Adrenal gland (tissue), 12 donors: Measurements from ENCODE around the gene CHCHD4. TPM values are rescaled to one million over a fixed set of nuclear protein-coding genes. Genes with fewer than 3 reads are reported as not detected.

Experiments used
- DNase-seq, 7 donors: peaks; one replicate each; pipeline ENCODE4 v3.0.0-alpha.2; 2019 to 2020
- H3K27ac ChIP-seq, 5 donors: fragments of 200-600 bp; sonication (generic) in 4 of 5; 1 replicate in 3 of 5; 2 replicates in 2 of 5; pipeline versions ENCODE4 v1.5.1 to v1.8.0; 2016 to 2020; ENCODE audit warnings: mild to moderate bottlenecking in 1 of 5
- H3K27me3 ChIP-seq: fragments of 200-600 bp; 2 replicates; pipeline ENCODE4 v1.8.0; 2021
- H3K36me3 ChIP-seq, 2 donors: fragments of 200-600 bp; replicated peaks in 1 of 2; 1 replicate in 1 of 2; 2 replicates in 1 of 2; pipeline versions ENCODE4 v1.5.1 to v1.8.0; 2018 to 2022
- H3K4me1 ChIP-seq, 2 donors: fragments of 200-600 bp; replicated peaks in 1 of 2; 1 replicate in 1 of 2; 2 replicates in 1 of 2; pipeline versions ENCODE4 v1.5.1 to v1.8.0; 2018 to 2021
- H3K4me3 ChIP-seq, 4 donors: fragments of 200-600 bp; sonication (generic) in 3 of 4; one replicate each; pipeline ENCODE4 v1.5.1; 2016 to 2018
- H3K9me3 ChIP-seq, 3 donors: fragments of 200-600 bp; sonication (generic) in 1 of 3; replicated peaks in 1 of 3; 1 replicate in 2 of 3; 2 replicates in 1 of 3; pipeline versions ENCODE4 v1.5.1 to v1.8.0; 2016 to 2021
- POLR2A ChIP-seq, 2 donors: fragments of 450-650 bp; IDR thresholded peaks; one replicate each; pipeline ENCODE4 v1.6.1; 2017; ENCODE audit warnings: antibody characterized with exemption in 2 of 2, mild to moderate bottlenecking in 2 of 2, moderate library complexity in 1 of 2
- WGBS, 4 donors: extraction: QIAGEN DNeasy Blood & Tissue Kit in 2 of 4; methylation state at CpG; one replicate each; pipeline versions ENCODE4 v1.1.5 to v1.1.7; 2013 to 2017; 5-methylcytosine and 5-hydroxymethylcytosine counted together
- intact Hi-C, 2 donors: fragments of 100-400 bp; cut with DNase I; formaldehyde crosslinking; loops; one replicate each; pipeline versions ENCODE4 v1.14.1 to v1.15.0; 2022 to 2023
- polyA plus RNA-seq, 3 donors: library from polyadenylated mRNA; stranded (reverse); fragments of 200-250 nt in 2 of 3; fragments of 350-450 nt in 1 of 3; fragmentation: Illumina TruSeq in 1 of 3; extraction: RNeasy Lipid Tissue Mini Kit (QIAGEN cat#74804) in 1 of 3; gene quantifications; one replicate each; pipeline ENCODE4 v1.2.3, GENCODE V29; 2013 to 2014
- total RNA-seq, 9 donors: library from RNA; depleted of rRNA in 4 of 9; stranded (reverse); fragments of >200 nt in 4 of 9; fragments of 120-200 nt in 1 of 9; fragmentation: NEBNext Ultra II Directional in 1 of 9; extraction: Animal tissue kit (Norgen Biotek cat#: 25700) in 1 of 9; gene quantifications; one replicate each; pipeline versions ENCODE4 v1.1.0 to v1.2.4, GENCODE V29; 2013 to 2023
- TF ChIP-seq, protein P1 (sequence below), 6 experiments: fragments of 450-650 bp in 4 of 6; fragments of 200-600 bp in 2 of 6; sonication (generic) in 1 of 6; IDR thresholded peaks; 1 replicate in 5 of 6; 2 replicates in 1 of 6; pipeline versions ENCODE4 v1.5.1 to v1.8.0; 2016 to 2021; ENCODE audit warnings: antibody characterized with exemption in 6 of 6, mild to moderate bottlenecking in 2 of 6, moderate library complexity in 1 of 6
- donor health status: healthy with polysubstance abuse.
- donor health status: Bipolar disorder and iron deficiency.
- donor health status: DM: yes; HTN: yes; CAD: no.
- donor health status: DM: no; HTN: no; CAD: no.
- donor health status: DM: no; HTN: no; CAD: no.
- donor health status: DM: yes; HTN: yes; CAD: no.

The CHCHD4 gene
- total and polyA plus RNA-seq, 12 donors = 10.1 to 39.0 (median 17.6) TPM

- H3K9me3 ChIP-seq = no peaks in the 10 kb centered on the region
- H3K36me3 ChIP-seq = peaks cover 0 to 52% of the 10 kb centered on the region in 2 donors
- WGBS, 4 donors = 88 to 100% (median 92%) methylated on average over 7 to 12 of the region's 12 CpGs
Observed at GRCh38 chr3:14151471-14152083, 26.9 kb upstream of the CHCHD4 start.

GRCh38 chr3:14150491-14151230 lies 26.0 kb upstream of the CHCHD4 start:
- intact Hi-C loops = no loop called here
- peak in 1 of 7 donors; percentile 43 for DNase-seq
- Histone ChIP-seq H3K27me3 (no peaks in the 10 kb centered on the region), H3K36me3 (peaks cover 0 to 50% of the 10 kb centered on the region in 2 donors), H3K4me3 (no peak overlapping the region), H3K4me1 (peaks cover 7 to 11% of the 10 kb centered on the region in 2 donors), H3K9me3 (no peaks in the 10 kb centered on the region), H3K27ac (no peak overlapping the region)
- TF ChIP-seq, protein P1, sequence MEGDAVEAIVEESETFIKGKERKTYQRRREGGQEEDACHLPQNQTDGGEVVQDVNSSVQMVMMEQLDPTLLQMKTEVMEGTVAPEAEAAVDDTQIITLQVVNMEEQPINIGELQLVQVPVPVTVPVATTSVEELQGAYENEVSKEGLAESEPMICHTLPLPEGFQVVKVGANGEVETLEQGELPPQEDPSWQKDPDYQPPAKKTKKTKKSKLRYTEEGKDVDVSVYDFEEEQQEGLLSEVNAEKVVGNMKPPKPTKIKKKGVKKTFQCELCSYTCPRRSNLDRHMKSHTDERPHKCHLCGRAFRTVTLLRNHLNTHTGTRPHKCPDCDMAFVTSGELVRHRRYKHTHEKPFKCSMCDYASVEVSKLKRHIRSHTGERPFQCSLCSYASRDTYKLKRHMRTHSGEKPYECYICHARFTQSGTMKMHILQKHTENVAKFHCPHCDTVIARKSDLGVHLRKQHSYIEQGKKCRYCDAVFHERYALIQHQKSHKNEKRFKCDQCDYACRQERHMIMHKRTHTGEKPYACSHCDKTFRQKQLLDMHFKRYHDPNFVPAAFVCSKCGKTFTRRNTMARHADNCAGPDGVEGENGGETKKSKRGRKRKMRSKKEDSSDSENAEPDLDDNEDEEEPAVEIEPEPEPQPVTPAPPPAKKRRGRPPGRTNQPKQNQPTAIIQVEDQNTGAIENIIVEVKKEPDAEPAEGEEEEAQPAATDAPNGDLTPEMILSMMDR (IDR thresholded peaks at IDR 0.05) = no peak
- TF ChIP-seq POLR2A (IDR thresholded peaks at IDR 0.05) = no peak
- WGBS, 4 donors = 94 to 98% (median 95%) methylated on average over 9 of the region's 9 CpGs

More at GRCh38 chr3:14151471-14152083, 26.9 kb upstream of the CHCHD4 start:
- TF ChIP-seq, protein P1 (IDR thresholded peaks at IDR 0.05) = no peak
- TF ChIP-seq POLR2A (IDR thresholded peaks at IDR 0.05) = no peak
- Histone ChIP-seq H3K27me3 (no peaks in the 10 kb centered on the region), H3K4me1 (peaks cover 6 to 10% of the 10 kb centered on the region in 2 donors), H3K4me3 (no peak overlapping the region), H3K27ac (no peak overlapping the region)
- DNase-seq = peak in 1 of 7 donors; percentile 44
- intact Hi-C loops = no loop called here

- peak in 1 of 7 donors; percentile 48 for DNase-seq
- 93 to 98% (median 96%) methylated on average over 8 to 9 of the region's 9 CpGs for WGBS, 4 donors
Observed at GRCh38 chr3:14150078-14150477, 25.4 kb upstream of the CHCHD4 start.

More at GRCh38 chr3:14150078-14150477, 25.4 kb upstream of the CHCHD4 start:
- no peaks in the 10 kb centered on the region for H3K9me3 ChIP-seq
- peaks cover 12 to 17% of the 10 kb centered on the region in 2 donors for H3K4me1 ChIP-seq
- H3K27me3 ChIP-seq = no peaks in the 10 kb centered on the region
- intact Hi-C loops = no loop called here
- H3K36me3 ChIP-seq = peaks cover 0 to 51% of the 10 kb centered on the region in 2 donors
- no peak overlapping the region for H3K4me3 ChIP-seq
- H3K27ac ChIP-seq = no peak overlapping the region
- TF ChIP-seq POLR2A (IDR thresholded peaks at IDR 0.05) = no peak
- TF ChIP-seq, protein P1 (IDR thresholded peaks at IDR 0.05) = no peak
